ENCODE results near the gene APC.

The APC gene

GRCh38 chr5:112795944-112796678, 58.4 kb downstream of the APC start:
- peak; percentile 15 for DNase-seq (ENCODE audit: extremely low spot score)
- TF ChIP-seq, protein P1, sequence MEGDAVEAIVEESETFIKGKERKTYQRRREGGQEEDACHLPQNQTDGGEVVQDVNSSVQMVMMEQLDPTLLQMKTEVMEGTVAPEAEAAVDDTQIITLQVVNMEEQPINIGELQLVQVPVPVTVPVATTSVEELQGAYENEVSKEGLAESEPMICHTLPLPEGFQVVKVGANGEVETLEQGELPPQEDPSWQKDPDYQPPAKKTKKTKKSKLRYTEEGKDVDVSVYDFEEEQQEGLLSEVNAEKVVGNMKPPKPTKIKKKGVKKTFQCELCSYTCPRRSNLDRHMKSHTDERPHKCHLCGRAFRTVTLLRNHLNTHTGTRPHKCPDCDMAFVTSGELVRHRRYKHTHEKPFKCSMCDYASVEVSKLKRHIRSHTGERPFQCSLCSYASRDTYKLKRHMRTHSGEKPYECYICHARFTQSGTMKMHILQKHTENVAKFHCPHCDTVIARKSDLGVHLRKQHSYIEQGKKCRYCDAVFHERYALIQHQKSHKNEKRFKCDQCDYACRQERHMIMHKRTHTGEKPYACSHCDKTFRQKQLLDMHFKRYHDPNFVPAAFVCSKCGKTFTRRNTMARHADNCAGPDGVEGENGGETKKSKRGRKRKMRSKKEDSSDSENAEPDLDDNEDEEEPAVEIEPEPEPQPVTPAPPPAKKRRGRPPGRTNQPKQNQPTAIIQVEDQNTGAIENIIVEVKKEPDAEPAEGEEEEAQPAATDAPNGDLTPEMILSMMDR (IDR thresholded peaks at IDR 0.05; ENCODE audit: control extremely low read depth, extremely low read depth, low read depth, missing control alignments): no peak
- CTCF ChIA-PET: interaction anchor here (0.7 to 1.5 kb wide), 2 partner anchors 38 to 52 kb away, joined by 3 read pairs; no protein-coding TSS in a partner anchor
- POLR2A ChIA-PET: no interaction called here

DNA sequence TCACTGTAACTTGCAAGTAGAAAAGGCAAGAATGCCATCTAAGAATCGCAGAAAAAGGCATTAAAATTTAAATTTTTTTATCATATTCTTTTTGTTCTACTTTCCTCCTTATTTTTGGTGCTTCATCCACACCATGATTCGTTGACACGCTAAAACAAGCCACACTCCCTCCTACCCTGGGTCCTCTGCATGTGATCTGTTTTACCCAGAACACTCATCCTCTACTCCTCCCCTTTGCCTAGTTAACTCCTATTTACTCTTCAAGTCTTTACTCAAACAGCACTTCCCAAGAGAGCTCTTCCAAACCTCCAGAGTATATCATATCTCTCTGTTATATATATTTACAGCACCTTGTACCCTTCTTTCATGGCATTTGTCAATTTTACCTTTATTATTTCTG, 62.0 kb downstream of the APC start:
- CTCF ChIA-PET: interaction anchor here (1.4 to 1.5 kb wide), 2 partner anchors 12 to 49 kb away, joined by 3 to 6 read pairs; no protein-coding TSS in a partner anchor
- POLR2A ChIA-PET: no interaction called here
- TF ChIP-seq, protein P1 (IDR thresholded peaks at IDR 0.05; ENCODE audit: control extremely low read depth, extremely low read depth, low read depth, missing control alignments): no peak
- no peak for DNase-seq (ENCODE audit: extremely low spot score)

- DNase-seq (ENCODE audit: extremely low spot score): no peak
- TF ChIP-seq, protein P1 (IDR thresholded peaks at IDR 0.05; ENCODE audit: control extremely low read depth, extremely low read depth, low read depth, missing control alignments): no peak
- CTCF ChIA-PET: interaction anchor here (1.0 to 1.5 kb wide), 4 partner anchors 9 to 47 kb away, joined by 3 to 6 read pairs (median 3); no protein-coding TSS in a partner anchor
- POLR2A ChIA-PET: no interaction called here
Observed at GRCh38 chr5:112800891-112801290, 63.2 kb downstream of the APC start.

DNA sequence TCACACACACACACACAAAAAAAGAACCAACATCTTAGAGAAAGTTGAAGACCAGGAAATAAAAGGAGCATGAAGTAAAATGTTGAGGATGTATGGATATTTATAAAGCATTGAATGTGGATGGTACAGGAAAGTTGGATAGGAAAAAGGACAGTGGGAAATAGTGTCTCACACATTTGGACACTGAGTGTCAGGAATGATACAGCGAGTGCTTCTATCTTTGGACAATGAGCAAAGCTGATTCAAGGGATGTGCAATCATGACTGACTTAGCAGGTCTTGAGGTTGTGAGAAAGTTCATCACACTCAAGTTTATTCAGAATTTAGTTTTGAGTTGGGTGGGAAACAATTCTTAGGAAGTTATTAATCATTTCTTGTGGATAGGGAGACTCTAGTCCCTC, 73.3 kb downstream of the APC start:
- POLR2A ChIA-PET: no interaction called here
- CTCF ChIA-PET: interaction anchor here (1.4 to 1.5 kb wide), 2 partner anchors 11 to 84 kb away, joined by 4 to 6 read pairs; no protein-coding TSS in a partner anchor
- TF ChIP-seq, protein P1 (IDR thresholded peaks at IDR 0.05; ENCODE audit: control extremely low read depth, extremely low read depth, low read depth, missing control alignments): no peak
- no peak for DNase-seq (ENCODE audit: extremely low spot score)

GRCh38 chr5:112812549-112812948, 74.9 kb downstream of the APC start:
- ChIA-PET POLR2A (no interaction called here), CTCF (interaction anchor here (1.4 to 1.6 kb wide), 3 partner anchors 9 to 83 kb away, joined by 4 to 6 read pairs (median 5); no protein-coding TSS in a partner anchor)
- TF ChIP-seq, protein P1 (IDR thresholded peaks at IDR 0.05; ENCODE audit: control extremely low read depth, extremely low read depth, low read depth, missing control alignments): no peak
- no peak for DNase-seq (ENCODE audit: extremely low spot score)

- no peak for DNase-seq (ENCODE audit: extremely low spot score)
- ChIA-PET POLR2A (no interaction called here), CTCF (interaction anchor here (1.4 kb wide), 1 partner anchor 28 kb away, joined by 3 read pairs; no protein-coding TSS in a partner anchor)
- TF ChIP-seq, protein P1 (IDR thresholded peaks at IDR 0.05; ENCODE audit: control extremely low read depth, extremely low read depth, low read depth, missing control alignments): no peak
Observed at GRCh38 chr5:112820246-112820645, 82.6 kb downstream of the APC start.

Data from GM10248 (cell line).